Measurements from ENCODE around the gene ADCY10.

GRCh38 chr1:167795810-167796740, 117.9 kb downstream of the ADCY10 start:
- no peak for TF ChIP-seq RARB (CRISPR knock-in tag; IDR thresholded peaks at IDR 0.05)
- TF ChIP-seq ZNF70 (CRISPR knock-in tag; IDR thresholded peaks at IDR 0.05) = no peak
- TF ChIP-seq CREB5 (CRISPR knock-in tag; IDR thresholded peaks at IDR 0.05; ENCODE audit: low read depth) = no peak
- no peak for TF ChIP-seq ZFP3 (CRISPR knock-in tag; IDR thresholded peaks at IDR 0.05)
- TF ChIP-seq CSDC2 (CRISPR knock-in tag; IDR thresholded peaks at IDR 0.05) = no peak
- TF ChIP-seq SNAI2 (CRISPR knock-in tag; IDR thresholded peaks at IDR 0.05) = no peak
- TF ChIP-seq ZNF565 (CRISPR knock-in tag; conservative IDR thresholded peaks at IDR 0.05; ENCODE audit: low read depth) = no peak
- no peak for TF ChIP-seq ESRRG (CRISPR knock-in tag; IDR thresholded peaks at IDR 0.05)
- no peak for TF ChIP-seq GLIS3 (CRISPR knock-in tag; IDR thresholded peaks at IDR 0.05)
- no peak for TF ChIP-seq PPARA (CRISPR knock-in tag; IDR thresholded peaks at IDR 0.05; ENCODE audit: borderline replicate concordance)

All from SK-N-SH treated with all-trans-retinoic acid at 6 μM for 48 hours (cell line).